ENCODE measurements around the gene FXYD5.
"Not testable (repeated sequence)": the region's sequence is repeated elsewhere in the genome, so short reads cannot be mapped to it uniquely, and the experiment has no call there.

Gene FXYD5

DNA sequence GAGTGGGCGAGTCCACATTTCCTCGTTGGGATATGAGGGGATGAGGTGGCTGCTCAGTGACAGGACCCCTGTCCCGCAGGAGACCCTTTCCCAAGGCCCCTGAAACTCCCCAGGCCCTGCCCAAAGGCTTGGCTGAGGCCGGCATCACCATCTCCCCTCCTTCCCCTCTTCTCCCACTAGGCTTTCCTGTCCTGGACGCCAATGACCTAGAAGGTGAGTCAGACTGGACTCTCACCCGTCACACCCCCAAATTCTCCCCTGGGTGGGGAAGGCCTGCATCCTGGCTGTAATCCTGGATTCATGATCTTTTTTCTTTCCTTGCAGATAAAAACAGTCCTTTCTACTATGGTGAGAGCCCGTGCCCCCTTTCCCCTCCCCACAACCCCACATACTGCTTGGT, 33.6 kb upstream of the FXYD5 start:
- DNase-seq = no peak

DNA sequence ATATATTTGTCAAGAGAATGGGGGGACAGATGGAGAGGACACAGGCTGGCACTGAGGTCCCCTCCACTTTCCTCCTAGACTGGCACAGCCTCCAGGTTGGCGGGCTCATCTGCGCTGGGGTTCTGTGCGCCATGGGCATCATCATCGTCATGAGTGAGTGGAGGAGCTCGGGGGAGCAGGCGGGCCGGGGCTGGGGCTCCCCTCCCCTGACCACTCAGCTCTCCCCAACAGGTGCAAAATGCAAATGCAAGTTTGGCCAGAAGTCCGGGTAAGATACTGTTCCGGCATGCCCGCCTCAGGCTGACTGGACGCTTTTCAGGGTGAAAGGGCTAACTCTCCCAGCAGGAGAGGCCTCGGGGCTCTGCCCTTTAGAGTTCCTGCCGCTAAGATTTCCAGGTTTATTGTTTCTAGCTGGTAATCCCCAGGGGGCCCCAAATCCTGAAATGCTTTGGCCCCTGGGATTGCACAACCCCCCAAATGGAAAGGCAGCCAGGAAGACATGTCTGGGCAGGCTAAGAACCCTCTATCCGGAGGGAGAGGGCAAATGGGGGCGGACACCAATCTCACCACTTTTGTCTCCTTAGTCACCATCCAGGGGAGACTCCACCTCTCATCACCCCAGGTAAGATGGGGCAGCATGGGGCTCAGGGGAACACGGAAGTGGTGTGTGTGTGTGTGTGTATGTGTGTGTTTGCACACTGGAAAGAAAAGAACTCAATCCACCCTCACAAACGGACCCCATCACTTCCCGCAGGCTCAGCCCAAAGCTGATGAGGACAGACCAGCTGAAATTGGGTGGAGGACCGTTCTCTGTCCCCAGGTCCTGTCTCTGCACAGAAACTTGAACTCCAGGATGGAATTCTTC, 31.6 kb upstream of the FXYD5 start:
- no peak for DNase-seq

DNA sequence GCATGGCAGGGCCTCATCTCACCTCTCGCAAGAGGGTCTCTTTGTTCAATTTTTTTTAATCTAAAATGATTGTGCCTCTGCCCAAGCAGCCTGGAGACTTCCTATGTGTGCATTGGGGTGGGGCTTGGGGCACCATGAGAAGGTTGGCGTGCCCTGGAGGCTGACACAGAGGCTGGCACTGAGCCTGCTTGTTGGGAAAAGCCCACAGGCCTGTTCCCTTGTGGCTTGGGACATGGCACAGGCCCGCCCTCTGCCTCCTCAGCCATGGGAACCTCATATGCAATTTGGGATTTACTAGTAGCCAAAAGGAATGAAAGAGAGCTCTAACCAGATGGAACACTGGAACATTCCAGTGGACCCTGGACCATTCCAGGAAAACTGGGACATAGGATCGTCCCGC, 31.0 kb upstream of the FXYD5 start:
- no peak for DNase-seq

DNA sequence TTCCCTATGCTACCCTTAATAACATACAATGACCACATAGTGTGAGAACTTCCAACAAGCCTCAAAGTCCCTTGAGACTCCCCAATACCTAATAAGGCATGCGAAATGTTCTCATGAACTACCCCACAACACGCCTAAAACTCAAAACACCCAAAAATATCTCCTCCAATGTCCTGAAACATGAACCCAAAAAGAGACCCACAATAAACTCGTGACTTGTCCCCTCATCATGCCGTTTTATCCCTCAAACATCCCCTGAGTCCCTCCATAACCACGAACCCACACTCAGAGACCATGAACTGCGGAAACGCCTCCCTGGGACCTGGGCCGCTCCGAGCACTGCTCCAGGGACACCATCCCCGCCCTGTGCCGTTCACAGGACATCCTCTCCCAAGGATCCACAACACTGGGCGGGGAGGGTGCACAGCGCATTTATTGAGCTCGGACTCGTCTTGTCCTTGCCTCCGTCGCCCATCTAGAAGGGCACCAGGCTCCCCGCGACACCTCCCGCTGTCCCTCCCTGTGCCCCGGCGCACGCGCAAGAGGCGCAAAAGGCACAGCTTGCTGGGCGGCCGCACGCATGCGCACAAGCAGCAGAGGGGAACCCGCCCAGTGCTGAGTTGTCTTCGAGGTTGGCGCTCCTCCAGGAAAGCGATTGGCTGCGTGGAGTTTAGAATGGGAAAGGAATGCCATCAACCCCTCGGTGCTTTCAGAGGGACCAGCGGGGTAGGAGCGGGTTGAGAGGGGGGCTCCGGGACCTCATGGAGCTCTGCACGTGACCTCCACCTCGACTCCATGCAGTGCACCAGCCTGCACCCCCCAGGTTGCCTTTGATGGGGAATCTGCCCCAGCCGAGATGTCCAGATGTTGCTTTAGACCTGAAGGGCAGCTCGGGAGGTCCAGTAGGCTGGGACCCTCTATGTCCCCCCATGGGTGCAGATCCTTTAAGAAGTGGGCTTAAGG, 30.2 kb upstream of the FXYD5 start:
- peak; percentile 87 for DNase-seq

DNA sequence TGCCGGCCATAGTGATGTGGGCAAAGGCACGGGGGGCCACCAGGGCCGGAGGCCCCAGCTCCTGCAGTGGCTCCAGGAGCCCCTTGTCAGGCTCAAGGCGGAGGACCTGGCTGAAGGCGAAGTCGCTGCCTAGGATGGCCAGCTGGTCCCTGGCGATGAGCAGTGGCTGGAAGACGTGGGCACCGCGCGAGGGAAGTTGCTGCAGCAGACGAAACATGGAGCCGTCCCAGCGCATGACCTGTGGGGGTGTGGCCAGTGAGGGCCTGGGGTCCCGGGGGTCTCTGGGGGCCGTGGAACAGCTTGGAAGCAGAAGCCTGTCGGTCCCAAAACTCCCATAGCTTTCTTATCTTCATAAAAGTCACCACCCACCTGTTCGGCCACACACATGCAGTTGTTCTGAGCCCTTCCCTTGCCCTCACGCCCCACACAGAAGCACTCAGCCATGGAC, 29.2 kb upstream of the FXYD5 start:
- DNase-seq = no peak

DNA sequence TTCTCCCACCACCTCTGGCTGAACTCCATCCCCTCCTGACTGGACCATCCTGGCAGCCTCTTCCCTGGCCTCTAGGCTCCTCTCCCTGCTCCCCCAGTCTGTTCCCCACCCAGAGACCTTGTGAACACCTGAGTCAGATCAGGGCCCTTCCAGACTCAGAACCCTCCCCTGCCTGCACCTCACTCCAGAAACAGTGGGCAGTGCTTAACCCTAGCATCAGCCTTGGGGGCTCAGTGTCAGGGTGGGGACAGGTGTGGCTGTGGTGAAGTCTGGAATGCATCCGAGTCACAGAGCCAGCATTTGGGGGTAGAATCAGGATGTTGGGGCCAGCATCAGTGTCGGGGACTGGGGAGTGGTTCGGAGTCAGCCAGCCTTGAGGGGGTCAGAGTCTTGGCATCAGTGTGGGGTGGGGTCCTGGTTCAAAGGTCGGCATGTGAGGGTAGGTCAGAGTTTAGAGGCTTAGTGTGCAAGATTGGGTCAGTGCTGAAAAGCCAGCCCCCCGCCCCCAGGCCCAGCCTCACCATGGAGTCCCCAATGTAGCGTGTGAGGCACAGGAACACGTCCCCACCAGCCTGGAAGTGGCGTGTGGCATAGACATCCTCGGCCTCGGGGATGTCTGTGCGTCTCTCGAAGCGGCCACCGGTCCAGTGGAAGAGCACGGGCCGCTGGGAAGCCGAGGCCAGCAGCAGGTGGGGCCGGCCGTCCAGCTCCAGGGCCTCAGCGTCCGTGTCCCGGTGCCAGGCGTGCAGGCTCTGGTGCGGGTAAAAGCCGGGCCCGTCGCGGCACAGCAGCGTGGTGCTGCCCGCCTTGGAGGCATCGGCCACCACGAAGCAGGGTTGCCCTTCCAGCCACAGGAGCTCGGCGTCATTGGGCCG, 28.5 kb upstream of the FXYD5 start:
- DNase-seq = no peak

DNA sequence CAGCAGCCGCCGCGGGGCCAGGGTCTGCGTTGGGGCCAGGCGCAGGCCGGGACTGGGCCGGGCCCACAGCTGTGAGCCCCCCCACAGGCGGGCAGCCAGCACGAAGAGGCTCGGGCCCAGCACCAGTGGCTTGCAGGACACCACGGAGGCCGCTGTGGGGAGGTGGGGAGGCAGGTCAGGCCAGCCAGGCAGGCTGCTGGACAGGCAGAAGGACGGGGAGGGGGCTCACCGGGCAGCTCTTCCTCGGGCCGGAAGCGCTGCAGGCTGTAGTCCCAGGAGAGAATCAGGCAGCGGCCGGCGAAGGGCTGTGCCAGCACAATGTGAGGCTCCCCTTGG, 27.9 kb upstream of the FXYD5 start:
- no peak for DNase-seq

DNA sequence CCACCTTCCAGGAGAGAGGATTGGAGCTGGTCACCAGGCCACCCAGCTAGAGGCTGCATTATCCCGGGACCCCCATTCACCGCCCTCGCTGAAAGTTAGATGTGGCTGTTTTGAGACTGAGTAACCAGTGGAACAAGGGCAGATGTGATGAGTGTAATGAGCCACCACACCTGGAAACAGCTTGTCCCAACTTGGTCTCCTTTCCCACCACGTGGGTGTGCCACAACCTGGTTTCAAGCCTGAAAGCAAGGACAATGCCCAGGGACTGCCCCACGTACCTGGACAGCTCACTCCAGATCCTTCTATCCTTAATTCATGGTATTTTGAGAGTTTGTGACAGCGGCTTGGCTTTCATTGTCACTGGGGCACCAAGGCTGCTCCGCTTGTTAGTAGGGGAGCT, 26.7 kb upstream of the FXYD5 start:
- DNase-seq = no peak

DNA sequence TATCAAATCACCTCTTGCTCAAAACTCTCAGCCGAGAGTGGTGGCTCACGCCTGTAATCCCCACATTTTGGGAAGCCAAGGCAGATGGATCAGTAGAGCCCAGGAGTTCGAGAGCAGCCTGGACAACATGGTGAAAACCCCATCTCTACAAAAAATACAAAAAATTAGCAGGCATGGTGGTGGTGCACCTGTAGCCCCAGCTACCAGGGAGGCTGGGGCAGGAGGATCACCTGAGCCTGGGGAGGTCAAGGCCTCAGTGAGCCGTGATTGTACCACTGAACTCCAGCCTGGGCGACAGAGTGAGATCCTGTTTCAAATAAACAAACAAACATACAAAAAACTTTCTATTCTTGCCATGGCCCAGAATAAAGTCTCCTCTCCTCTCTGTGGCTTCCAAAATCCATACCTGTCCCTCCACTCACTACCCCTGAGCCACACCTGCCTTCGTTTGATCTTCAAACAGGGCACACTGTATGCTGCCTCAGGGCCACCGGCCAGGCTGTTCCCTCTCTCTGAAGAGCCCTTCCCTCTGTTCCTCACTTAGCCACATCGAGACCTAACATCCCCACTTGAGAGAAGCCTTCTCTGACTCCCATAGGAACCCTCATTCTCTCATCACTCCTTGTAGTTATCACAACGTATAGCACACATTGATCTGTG, 26.0 kb upstream of the FXYD5 start:
- DNase-seq = no peak

DNA sequence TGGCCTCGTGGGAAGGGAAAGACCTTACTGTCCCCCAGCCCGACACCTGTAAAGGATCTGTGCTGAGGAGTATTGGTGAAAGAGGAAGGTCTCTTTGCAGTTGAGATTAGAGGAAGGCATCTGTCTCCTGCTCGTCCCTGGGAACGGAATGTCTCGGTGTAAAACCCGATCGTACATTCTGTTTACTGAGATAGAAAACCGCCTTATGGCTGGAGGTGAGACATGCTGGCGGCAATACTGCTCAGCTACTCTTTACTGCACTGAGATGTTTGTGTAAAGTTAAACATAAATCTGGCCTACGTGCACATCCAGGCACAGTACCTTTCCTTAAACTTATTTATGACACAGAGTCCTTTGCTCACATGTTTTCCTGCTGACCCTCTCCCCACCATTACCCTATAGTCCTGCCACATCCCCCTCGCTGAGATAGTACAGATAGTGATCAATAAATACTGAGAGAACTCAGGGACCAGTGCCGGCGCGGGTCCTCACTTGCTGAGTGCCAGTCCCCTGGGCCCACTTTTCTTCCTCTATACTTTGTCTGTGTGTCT, 24.7 kb upstream of the FXYD5 start:
- not testable (repeated sequence) for DNase-seq

DNA sequence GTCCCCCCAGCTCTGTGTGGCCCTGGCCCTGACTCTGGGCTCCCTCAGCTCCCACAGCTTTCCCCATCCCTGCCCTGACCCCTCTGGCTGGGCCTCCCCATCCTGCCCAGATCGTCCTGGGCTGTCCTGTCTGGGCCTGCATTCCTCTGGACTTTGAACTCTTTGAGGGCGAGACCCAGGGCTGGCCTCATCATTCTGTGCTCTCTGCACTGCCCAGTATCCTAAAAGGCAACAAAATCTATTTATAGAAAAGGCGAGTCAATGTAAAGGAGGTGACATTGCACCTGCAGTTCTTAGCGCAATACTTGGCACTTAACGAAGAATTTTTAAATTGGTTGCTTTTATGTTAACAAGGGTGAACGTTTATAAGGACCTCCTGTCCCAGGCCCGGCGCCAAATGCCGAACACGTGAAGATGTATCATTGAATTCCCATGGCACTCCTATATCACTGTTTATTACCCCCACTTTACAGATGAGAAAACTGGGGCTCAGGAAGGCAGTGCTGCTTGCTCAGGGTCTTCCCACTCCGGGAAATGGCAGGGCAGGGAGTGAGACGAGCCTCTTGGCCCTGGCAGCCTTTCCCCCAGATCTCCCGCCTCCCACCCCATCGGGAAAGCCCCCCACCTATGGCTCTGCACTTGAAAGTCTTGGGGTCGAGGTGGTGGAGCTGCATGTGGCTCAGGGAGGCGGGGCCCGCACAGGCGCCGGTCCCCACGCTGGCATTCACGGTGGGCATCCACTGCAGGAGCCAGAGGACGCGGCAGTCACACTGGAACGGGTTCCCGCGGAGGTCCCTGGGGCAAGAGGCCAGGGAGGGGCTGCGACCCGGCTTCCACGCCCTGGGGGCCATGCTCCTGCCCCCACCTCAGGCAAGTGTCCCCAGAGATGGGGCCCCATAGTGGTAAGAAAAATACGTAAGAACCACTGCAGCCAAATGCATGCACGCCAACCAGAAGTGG, 23.5 kb upstream of the FXYD5 start:
- DNase-seq = no peak

DNA sequence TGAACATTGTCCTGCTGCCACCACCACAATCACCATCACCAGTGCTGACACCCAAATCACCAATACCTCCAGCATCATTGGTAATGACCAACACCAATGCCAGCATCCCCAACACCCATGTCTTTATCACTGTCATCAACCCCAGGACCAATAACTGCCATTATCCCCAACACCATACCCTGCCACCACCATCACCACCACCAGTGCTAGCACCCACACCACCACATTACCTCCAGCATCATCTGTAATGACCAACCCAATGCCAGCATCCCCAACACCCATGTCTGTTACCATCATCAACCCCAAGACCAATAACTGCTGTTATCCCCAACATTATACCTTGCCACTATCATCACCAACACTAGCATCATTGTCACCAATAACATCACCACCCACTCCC, 22.3 kb upstream of the FXYD5 start:
- DNase-seq = no peak

DNA sequence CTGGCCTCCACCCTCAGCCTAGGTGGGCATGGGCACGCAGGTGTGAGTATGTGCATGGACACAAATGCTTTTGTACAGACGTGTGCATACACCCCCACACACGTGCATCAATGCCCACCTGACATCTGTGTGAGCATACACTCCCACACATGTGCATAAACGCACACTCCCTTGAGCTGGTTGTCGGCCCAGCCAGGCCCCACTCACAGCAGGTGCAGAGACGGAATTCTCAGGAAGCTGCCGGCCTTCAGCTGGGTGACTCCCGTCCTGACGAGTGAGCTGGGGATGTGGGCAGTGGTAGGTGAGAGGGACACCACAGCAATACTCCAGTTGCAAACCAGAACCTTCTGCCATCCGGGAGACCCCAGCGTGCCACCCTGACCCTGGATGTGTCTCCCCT, 20.7 kb upstream of the FXYD5 start:
- no peak for DNase-seq

DNA sequence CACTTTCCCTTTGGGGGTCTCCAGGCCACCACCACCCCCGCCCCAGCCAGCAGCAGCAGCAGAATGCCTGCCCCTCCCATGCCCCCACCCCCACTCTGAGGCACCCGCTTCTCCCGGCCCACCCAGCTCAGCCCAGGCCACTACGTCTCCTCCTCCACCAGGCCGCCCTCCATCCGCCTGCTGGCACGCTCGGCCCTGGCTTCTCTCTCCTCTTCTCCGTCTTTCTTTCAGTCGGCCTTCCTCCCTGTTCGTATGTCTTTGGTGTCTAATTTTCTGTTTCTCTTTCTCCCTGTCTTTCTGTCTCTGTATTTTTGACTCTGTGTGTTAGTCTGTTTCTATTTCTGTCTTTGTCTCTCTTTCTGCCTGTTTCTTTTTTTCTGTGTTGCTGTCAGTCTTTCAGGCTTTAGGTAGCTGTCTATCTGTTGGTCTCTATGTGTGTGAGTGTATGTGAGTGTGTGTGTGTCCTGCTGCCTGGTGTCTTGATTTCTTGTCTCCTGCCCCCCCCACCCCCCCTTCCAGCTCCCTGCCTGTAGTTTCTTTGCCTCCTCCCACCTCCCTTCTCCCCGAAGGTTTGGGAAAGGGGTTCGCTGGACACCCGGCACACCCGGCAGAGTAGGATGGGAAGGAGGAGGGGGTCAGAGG, 19.8 kb upstream of the FXYD5 start, which contains the start of gene LGI4:
Gene LGI4, minus strand, starts transcription at position 459 of the 642 bp plus-strand sequence. Its CDS starts 379 bp downstream, at position 80.
- DNase-seq = no peak

DNA sequence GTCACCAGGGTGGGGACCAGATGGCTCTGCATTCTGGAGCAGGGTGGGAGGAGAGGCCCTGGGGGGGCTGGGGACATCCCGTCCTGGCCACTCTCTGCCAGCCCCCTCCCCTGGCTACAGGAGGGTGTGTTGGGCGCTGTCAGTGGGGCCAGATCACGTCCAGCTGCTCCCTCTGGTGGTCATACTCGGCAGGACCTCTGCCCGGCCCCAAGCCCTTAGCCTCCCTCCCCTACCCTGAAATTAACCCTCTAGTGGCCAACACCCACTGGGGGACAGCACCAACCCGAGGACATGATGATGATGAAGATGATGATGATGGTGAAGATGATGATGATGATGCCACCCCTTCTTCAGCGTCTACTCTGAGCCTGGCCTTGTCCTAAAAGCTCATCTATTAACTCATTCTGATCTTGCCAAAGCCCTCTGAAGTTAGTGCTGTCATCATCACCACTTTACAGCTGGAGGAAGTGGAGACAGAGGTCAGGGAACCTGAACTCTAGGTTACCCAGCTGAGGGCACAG, 19.1 kb upstream of the FXYD5 start:
- peak; percentile 44 for DNase-seq

DNA sequence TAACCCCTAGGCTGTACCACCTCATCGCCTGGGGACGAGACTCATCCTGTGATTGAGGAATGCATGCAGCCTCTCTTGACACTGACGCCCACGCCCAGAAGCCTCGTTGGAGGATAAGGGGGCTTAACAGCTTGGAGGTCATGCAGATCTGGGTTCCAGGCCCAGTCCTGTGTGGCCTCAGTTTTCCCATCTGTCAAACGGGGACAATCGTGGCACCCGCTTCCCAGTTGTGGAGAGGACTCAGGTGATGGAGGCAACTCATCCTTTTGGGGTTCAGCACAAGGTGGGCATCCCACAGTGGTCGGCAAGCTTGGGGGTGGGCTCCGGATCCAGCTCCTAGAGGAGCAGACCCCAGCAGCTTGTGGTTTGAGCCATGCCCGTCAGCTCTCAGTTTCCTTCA, 18.3 kb upstream of the FXYD5 start:
- no peak for DNase-seq

DNA sequence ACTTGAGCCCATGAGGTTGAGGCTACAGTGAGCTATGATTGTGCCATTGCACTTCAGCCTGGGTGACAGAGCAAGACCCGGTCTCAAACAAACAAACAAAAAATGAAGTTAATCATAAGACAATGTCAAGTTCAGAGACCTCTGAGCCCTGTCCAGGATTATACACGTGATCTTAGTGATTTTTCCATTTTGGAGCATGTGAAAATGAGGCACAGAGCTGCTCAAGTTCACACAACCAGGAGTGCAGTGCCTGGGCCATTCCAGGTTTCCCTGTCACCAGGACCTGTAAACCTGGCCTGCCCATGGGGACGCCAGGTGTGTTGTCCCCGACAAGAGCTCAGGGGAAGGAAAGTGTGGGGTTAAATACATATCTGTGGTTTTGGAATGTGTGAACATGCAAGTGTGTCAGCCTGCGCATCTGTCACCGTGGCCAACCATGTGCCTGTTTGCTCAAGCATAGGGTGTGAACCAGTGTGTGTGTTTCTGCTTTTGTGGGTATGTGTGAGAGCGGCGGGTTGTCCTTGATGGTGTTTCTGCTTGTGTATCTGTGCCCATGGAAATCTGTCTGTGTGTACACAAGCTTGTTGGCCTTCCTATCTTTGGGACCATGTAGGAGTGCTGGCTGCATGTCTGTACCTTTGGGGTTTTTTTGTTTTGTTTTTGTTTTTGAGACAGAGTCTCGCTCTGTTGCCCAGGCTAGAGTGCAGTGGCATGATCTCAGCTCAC, 17.4 kb upstream of the FXYD5 start:
- DNase-seq = no peak

DNA sequence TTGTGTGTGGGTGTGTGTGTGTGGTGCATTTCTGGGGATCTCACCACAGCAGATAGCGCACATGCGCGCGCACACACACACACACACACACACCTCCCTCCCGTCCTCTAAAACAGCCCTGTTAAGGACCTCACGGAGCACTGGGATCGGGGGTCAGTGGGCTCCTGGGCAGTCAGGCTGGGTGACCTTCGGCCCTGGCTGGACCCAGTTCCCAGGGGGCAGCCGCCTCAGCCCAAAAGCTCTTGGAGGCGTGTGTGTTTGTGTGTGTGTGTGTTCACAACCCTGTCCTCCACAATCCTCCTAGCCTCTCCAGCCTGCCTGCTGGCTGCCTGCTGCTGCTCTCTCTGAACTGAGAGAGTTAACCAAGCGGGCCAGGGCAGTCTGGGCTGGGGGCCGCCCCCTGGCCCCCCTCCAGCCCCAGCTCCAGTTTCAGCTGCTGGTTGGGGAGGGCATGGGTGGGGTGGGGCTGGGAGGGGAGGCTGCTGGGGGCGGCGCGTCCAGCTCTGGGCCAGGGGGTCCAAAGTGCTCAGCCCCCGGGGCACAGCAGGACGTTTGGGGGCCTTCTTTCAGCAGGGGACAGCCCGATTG, 16.1 kb upstream of the FXYD5 start, which contains the start of gene FXYD1:
Gene FXYD1, plus strand, starts transcription at position 520 of the 588 bp plus-strand sequence. CDS start 1,256 bp downstream, outside the sequence.
- no peak for DNase-seq
